GM23338 (cell line): ENCODE results near the gene RHBDL3. TPM values are rescaled to one million over a fixed set of nuclear protein-coding genes. Genes with fewer than 3 reads are reported as not detected.

ENCODE experiments used
- ATAC-seq: fragments of 200-7000 bp; cut with Tn5 transposase; 3 replicates; pipeline ENCODE4 v1.9.1; 2020
- DNase-seq: peaks from one replicate; pipeline ENCODE4 v3.0.0-alpha.2; 2015; ENCODE audit warnings: low spot score
- H2AFZ ChIP-seq: fragments of 200-600 bp; sonication (generic); 2 replicates; pipeline ENCODE4 v1.8.0; 2016; ENCODE audit warnings: antibody characterized with exemption, mild to moderate bottlenecking, moderate library complexity
- H3F3A ChIP-seq: fragments of 200-600 bp; sonication (generic); replicated peaks from 2 replicates; pipeline ENCODE4 v1.8.0; 2017; ENCODE audit warnings: antibody characterized with exemption, mixed run types, low read depth
- H3K27ac ChIP-seq: fragments of 200-600 bp; sonication (generic); 2 replicates; pipeline ENCODE4 v1.6.1; 2016; ENCODE audit warnings: low read depth
- H3K27me3 ChIP-seq: fragments of 200-600 bp; sonication (generic); 2 replicates; pipeline ENCODE4 v1.8.0; 2016; ENCODE audit warnings: mild to moderate bottlenecking, mixed run types, moderate library complexity; ENCODE audit not compliant: insufficient read depth
- H3K36me3 ChIP-seq: fragments of 200-600 bp; sonication (generic); 2 replicates; pipeline ENCODE4 v1.8.0; 2016; ENCODE audit warnings: mild to moderate bottlenecking; ENCODE audit not compliant: insufficient read depth
- H3K4me1 ChIP-seq: fragments of 200-600 bp; sonication (generic); 2 replicates; pipeline ENCODE4 v1.8.0; 2016; ENCODE audit warnings: mild to moderate bottlenecking, moderate library complexity; ENCODE audit not compliant: insufficient read depth
- H3K4me2 ChIP-seq: fragments of 200-600 bp; sonication (generic); 2 replicates; pipeline ENCODE4 v1.7.1; 2017; ENCODE audit warnings: mixed run types
- H3K4me3 ChIP-seq: fragments of 200-600 bp; sonication (generic); 2 replicates; pipeline ENCODE4 v1.6.1; 2016; ENCODE audit warnings: mixed run types
- H3K79me2 ChIP-seq: fragments of 200-600 bp; sonication (generic); replicated peaks from 2 replicates; pipeline ENCODE4 v1.8.0; 2017; ENCODE audit warnings: mild to moderate bottlenecking; ENCODE audit not compliant: insufficient read depth
- H3K9me2 ChIP-seq: fragments of 200-600 bp; sonication (generic); 2 replicates; pipeline ENCODE4 v1.8.0; 2017; ENCODE audit not compliant: insufficient read depth
- H4K20me1 ChIP-seq: fragments of 200-600 bp; sonication (generic); replicated peaks from 2 replicates; pipeline ENCODE4 v1.8.0; 2017; ENCODE audit warnings: mild to moderate bottlenecking; ENCODE audit not compliant: insufficient read depth
- H3K27ac Mint-ChIP-seq: 2 replicates; pipeline ENCODE4 v1.8.0; 2020; ENCODE audit warnings: inconsistent platforms, mild to moderate bottlenecking, moderate library complexity, mixed read lengths
- H3K27me3 Mint-ChIP-seq: 3 replicates; pipeline ENCODE4 v1.8.0; 2022; ENCODE audit warnings: low read depth, mild to moderate bottlenecking, moderate library complexity, mixed read lengths, inconsistent platforms; ENCODE audit not compliant: insufficient read depth, poor library complexity
- H3K36me3 Mint-ChIP-seq: 3 replicates; pipeline ENCODE4 v1.8.0; 2021; ENCODE audit warnings: low read depth, mild to moderate bottlenecking, inconsistent platforms, moderate library complexity, mixed read lengths
- H3K4me1 Mint-ChIP-seq: 3 replicates; pipeline ENCODE4 v1.8.0; 2020; ENCODE audit warnings: mild to moderate bottlenecking, inconsistent platforms, mixed read lengths
- H3K4me3 Mint-ChIP-seq: 3 replicates; pipeline ENCODE4 v1.8.0; 2021; ENCODE audit warnings: moderate library complexity, mild to moderate bottlenecking, inconsistent platforms, mixed read lengths
- H3K9me3 Mint-ChIP-seq: 3 replicates; pipeline ENCODE4 v1.8.0; 2020; ENCODE audit warnings: moderate library complexity, mild to moderate bottlenecking, inconsistent platforms, mixed read lengths
- CTCF ChIP-seq, 2 experiments: fragments of 200-600 bp in 1 of 2; sonication (generic) in 1 of 2; conservative IDR thresholded peaks; 2 replicates each; pipeline versions ENCODE4 v1.5.1 to v1.6.1; 2016 to 2017; ENCODE audit warnings: antibody characterized with exemption in 2 of 2, low read depth in 2 of 2, mild to moderate bottlenecking in 2 of 2, moderate library complexity in 1 of 2
- ETS1 ChIP-seq: IDR thresholded peaks from 2 replicates; pipeline ENCODE4 v1.6.1; 2016; ENCODE audit warnings: antibody characterized with exemption
- NANOG ChIP-seq: IDR thresholded peaks from 2 replicates; pipeline ENCODE4 v1.6.1; 2016; ENCODE audit warnings: antibody characterized with exemption, borderline replicate concordance
- POLR2AphosphoS5 ChIP-seq: IDR thresholded peaks from 2 replicates; pipeline ENCODE4 v1.6.1; 2016; ENCODE audit warnings: antibody characterized with exemption, low read depth
- REST ChIP-seq: IDR thresholded peaks from one replicate; pipeline ENCODE4 v1.6.1; 2018; ENCODE audit warnings: antibody characterized with exemption; ENCODE audit not compliant: unreplicated experiment
- STAT1 ChIP-seq: IDR thresholded peaks from one replicate; pipeline ENCODE4 v1.6.1; 2016; ENCODE audit warnings: antibody characterized with exemption; ENCODE audit not compliant: unreplicated experiment
- ZNF114 ChIP-seq: fragments of 250-450 bp; sonication (Bioruptor Pico); IDR thresholded peaks from 2 replicates; pipeline ENCODE4 v1.5.0; 2020; ENCODE audit warnings: mild to moderate bottlenecking, moderate library complexity
- ZNF462 ChIP-seq: fragments of 250-450 bp; sonication (Bioruptor Pico); IDR thresholded peaks from 2 replicates; pipeline ENCODE4 v1.5.0; 2020; ENCODE audit warnings: mild to moderate bottlenecking, moderate library complexity
- polyA plus RNA-seq: library from polyadenylated mRNA; unstranded; fragments of >200 nt; fragmentation: Nextera tagmentation; extraction: Ambion mirVana; gene quantifications from 2 replicates; pipeline ENCODE4 v1.2.1, GENCODE V29; 2016
- total RNA-seq: library from RNA; depleted of rRNA; stranded (reverse); fragments of >200 nt; shearing (Covaris generic); gene quantifications from 2 replicates; pipeline ENCODE4 v1.2.3, GENCODE V29; 2014

RHBDL3 gene
- total and polyA plus RNA-seq, 2 experiments from 2014 or later: 2.3 to 8.1 TPM

GRCh38 chr17:32277284-32277683 lies 11.7 kb downstream of the RHBDL3 start:
- Mint-ChIP-seq H3K27ac (no peak overlapping the region), H3K4me3 (no peak overlapping the region), H3K27me3 (peaks cover 31% of the 10 kb centered on the region), H3K4me1 (peaks cover 65% of the 10 kb centered on the region), H3K36me3 (no peaks in the 10 kb centered on the region), H3K9me3 (no peaks in the 10 kb centered on the region)
- Histone ChIP-seq H3K9me2 (no peaks in the 10 kb centered on the region), H3K4me3 (no peak overlapping the region), H3K4me1 (peaks cover 70% of the 10 kb centered on the region), H3K27ac (no peak overlapping the region), H4K20me1 (0 out of 2 replicates have a peak, but pooled peaks cover 9% of the 10 kb centered on the region), H3K36me3 (no peaks in the 10 kb centered on the region), H3K27me3 (no peaks in the 10 kb centered on the region), H2AFZ (no peak overlapping the region), H3F3A (peaks cover 31% of the 10 kb centered on the region), H3K4me2 (no peak overlapping the region), H3K79me2 (no peaks in the 10 kb centered on the region)
- peak; percentile 14 for ATAC-seq
- TF ChIP-seq CTCF (conservative IDR thresholded peaks at IDR 0.05; ENCODE audit: low read depth in 2 of 2) (no peak), STAT1 (no peak), REST (peak; percentile 80), ZNF114 (CRISPR knock-in tag) (no peak), POLR2AphosphoS5 (no peak), NANOG (no peak), ZNF462 (CRISPR knock-in tag) (no peak), ETS1 (no peak)
- peak; percentile 72 for DNase-seq
